HG02763 (cell line): Measurements from ENCODE around the gene HYDIN.

Source experiments
- ATAC-seq: cut with Tn5 transposase; IDR thresholded peaks from one replicate; pipeline ENCODE4 v1.9.1; 2021; ENCODE audit warnings: mild to moderate bottlenecking, moderate library complexity; ENCODE audit not compliant: unreplicated experiment

Gene HYDIN

GRCh38 chr16:71230122-71230845, at the start of gene HYDIN:
Gene HYDIN, minus strand, starts transcription at chr16:71230722. Its CDS starts 43,827 bp downstream, at chr16:71186895.
- ATAC-seq: no peak

GRCh38 chr16:71276589-71277334, 46.2 kb upstream of the HYDIN start:
- ATAC-seq: no peak

GRCh38 chr16:71273384-71273783, 42.9 kb upstream of the HYDIN start:
- ATAC-seq: no peak

DNA sequence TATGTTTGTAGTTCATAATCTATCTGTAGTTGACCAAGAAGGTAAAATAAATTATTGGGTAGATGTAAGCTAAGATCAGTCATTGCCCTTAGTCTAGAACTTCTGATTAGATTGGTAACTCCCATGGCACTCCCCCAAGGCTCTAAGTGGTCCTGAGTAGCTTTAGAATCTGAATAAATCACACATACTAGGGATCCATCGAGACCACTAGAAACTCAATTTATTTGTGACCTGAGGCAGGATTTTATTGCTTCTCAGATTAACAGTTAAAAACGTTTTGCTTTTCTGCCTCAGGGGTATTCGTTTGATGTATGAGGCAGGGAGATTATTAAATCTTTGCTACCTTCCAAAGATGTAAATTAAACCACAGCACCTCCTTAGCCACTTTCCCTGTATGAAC, 33.8 kb upstream of the HYDIN start:
- ATAC-seq: no peak

DNA sequence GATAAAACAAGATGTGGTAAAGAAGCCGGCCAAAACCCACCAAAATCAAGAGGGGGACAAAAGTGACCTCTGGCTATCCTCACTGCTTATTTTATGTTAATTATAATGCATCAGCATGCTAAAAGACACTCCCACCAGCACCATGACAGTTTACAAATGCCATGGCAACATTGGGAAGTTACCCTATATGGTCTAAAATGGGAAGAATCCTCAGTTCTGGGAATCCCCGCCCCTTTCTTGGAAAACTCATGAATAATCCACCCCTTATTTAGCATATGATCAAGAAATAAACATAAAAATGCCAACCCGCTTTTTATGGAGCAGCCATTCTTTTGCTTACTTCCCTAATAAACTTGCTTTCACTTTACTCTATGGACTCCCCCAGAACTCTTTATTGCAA, 33.1 kb upstream of the HYDIN start:
- ATAC-seq: no peak

DNA sequence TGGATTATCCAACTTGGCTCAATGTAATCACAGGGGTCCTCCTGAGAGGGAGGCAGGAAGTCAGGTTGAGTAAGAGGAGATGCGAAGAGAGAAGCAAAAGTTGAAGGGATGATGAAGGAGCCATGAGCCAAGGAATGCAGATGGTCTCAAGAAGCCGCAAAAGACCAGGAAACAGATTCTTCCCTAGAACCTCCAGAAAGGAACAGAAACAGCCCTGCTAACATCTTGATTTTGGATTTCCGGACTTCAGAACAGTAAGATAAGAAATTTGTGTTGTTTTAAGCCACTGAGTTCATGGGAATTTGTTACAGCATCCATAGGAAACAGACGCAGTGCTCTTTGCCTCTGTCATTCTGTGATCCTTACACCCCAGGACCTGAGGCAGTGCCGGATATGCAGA, 31.9 kb upstream of the HYDIN start:
- ATAC-seq: no peak

GRCh38 chr16:71260995-71261394, 30.5 kb upstream of the HYDIN start:
- ATAC-seq: no peak

DNA sequence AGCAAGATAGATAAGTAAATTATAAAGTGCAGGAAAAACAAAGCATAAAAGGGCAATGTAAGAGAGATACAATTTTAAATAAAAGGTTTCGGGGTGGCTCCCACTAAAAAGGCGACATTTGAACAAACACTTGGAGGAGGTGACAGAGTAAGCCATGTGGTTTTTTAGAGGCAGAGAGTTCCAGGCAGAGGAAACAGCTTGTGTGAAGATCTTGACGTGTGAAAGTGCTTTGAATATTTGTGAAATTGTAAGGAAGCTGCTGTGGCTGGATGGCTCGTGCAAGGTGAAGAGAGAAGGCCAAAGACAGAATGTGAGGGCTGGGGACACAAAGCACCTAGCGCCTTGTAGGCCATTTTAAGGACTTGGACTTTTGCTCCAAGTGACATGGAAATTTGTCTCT, 28.6 kb upstream of the HYDIN start:
- ATAC-seq: no peak

- ATAC-seq: no peak
These were observed 27.9 kb upstream of the HYDIN start for GRCh38 chr16:71258372-71258771.

DNA sequence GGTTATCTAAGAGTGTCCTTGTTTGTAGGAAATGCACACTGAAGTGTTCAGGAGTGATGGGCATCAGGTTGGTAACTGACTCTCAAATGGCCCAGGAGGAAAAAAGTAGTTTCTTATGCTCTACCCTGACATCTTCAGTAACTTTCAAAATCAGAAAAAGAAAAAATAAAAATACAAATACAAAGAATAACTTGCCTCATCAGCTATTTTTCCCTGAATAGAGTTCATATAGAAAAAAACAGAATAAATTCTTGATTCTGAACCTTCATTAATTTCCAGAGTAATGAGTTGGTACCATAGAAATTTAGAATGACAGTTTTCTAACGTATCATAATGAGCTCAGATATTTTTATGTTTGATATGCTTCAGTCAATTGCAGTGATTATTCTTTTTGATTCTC, 27.2 kb upstream of the HYDIN start:
- ATAC-seq: no peak

DNA sequence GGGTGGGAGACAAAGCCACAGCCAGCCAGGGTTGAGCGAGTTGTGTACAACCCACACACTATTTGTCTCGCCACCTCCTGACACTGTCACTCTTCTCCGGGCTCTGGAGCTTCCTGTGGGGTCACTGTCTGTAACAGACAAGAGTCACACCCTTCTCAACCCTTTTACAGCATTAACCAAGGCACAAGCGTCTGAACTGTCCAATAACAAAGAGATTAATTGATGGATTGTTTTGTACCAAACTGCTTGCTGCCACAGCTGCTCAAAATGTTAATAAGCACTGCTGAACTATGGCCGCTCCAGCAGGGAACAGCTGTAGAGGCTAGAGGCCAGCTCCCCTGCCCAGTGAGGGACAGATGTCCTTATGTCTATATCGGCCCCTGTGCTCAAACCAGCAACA, 25.2 kb upstream of the HYDIN start:
- no peak for ATAC-seq

- ATAC-seq: no peak
These were observed 24.5 kb upstream of the HYDIN start for GRCh38 chr16:71254832-71255525.

DNA sequence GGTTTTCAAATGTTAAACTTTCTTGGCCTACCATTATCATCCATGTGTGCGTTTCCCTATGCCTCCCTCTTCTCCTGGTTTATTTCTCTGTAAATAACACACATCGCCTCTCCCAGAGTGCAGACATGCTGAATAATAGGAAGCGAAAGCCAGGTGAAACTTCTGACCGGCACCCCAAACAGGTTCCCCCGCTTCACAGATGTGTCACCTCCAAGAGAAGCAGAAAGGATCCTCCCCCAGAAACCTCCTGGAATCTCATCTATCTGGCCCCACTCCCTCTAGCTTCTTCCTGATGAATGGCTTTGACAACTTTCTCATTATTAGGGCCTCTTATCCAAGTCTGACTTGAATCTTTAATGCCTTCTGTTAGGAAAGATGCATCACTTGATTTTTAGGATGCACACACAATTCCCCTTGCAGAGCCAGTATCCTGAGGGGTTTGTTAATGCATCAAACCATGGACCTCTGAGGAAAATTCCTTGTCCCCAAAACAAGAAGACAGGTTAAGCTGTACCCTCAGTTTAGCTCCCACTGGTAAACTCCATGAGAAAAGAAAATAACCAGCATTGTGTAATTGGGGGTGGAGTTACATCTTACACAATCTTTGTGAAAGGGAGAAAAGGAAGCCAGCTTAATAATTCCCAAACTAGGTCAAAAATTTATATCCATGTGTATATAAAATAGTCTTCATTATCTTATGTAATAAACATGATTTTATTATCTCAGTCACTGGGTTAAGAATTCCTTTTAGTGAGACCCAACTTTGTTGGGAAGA, 20.1 kb upstream of the HYDIN start:
- no peak for ATAC-seq

DNA sequence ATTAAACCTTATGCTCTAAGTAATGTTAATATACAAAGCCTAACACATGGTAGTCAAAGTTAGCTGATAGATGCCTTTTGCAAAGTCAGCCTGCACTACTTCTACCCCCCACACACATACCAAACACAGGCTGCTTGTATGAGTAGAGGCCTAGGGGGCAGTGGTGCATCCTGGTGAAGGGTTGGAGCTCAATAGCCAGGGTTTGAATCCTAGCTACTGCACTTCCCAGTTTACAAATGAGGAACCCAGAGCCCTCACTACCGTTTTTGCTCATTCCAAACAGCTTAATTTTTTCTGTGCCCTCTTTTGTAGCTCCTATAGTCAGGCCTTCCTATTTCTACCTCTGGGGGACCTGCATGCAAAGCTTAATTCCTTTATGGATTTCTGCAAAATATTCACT, 18.9 kb upstream of the HYDIN start:
- no peak for ATAC-seq

DNA sequence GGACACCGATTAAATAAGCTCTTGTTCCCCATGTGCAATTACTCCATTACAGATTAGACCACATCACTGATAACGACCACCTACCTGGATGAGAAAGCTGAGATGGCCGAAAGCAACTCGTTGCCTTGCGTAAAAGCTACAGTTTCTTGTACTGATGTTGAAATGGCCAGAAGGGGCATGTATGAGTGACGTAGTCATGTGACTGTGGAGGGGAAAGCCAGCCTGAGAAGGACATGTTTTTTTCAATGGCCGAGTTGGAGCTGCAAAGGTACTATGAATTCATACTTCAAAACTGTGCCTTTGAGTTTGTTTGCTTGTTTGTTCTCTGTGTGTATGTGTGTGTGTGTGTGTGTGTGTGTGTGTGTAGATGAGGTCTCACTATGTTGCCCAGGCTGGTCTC, 17.0 kb upstream of the HYDIN start:
- no peak for ATAC-seq

- no peak for ATAC-seq
These were observed 15.8 kb upstream of the HYDIN start for GRCh38 chr16:71246309-71246708.

DNA sequence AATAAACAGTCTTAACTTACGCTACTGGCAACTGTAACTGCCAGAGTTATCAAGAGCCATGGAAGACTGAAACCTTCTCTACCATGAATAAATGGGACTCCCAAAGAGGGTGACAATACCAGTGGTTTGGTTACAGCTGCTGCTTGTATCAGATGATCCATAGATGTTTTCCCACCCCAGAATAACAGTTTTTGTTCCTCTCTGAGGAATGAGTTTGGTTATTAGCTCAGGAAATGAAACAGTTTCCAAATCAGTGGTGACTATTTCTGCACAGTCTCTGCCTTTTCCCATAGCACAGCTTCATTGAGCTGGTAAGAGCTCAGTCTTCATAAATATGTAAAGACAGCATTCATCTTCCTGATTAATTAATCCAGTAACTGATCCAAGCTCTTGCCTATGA, 14.0 kb upstream of the HYDIN start:
- ATAC-seq: no peak

DNA sequence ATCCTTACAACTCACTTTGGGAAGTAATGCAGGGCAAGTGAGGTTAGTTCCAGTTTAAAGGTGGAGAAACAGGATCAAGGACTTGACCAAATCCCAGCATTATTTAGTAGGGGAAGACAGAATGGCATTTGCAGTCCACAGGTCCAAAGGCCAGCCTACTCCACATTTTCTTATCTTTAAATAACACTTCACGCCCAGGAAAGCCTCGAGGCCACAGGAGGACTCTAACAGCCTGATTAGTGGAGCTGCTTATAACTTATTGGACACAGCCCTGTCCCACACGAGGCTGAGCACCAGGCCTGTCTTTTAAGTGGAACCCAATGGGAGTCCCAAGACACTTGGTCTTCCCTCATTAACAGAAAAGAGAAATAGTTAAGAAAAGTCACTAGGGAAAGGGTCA, 12.1 kb upstream of the HYDIN start:
- ATAC-seq: no peak

- ATAC-seq: no peak
These were observed 11.5 kb upstream of the HYDIN start for GRCh38 chr16:71242036-71242435.

DNA sequence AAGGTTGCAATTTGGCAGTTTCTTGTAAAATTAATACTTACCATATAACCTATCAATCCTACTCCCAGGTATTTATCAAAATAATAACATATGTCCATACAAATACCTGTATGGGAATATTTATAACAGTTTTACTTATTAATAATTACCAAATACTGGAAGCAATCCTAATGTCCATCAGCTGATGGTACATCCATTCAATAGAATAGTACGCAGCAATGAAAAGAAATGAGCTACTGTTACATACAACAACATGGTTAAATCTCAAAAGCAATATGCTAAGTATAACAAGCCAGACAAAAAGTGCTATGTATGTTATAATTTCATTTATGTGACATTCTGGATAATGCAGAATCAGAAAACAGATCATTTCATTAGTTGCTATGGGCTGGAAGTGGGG, 1.2 kb downstream of the HYDIN start:
- no peak for ATAC-seq
